Mononuclear cell (primary cell): ENCODE measurements around the gene PLAC9. TPM values are rescaled to one million over a fixed set of nuclear protein-coding genes. Genes with fewer than 3 reads are reported as not detected.

ENCODE experiments used
- H3K27me3 ChIP-seq: 2 replicates; pipeline ENCODE4 v1.6.0; 2011; ENCODE audit warnings: low read length, control low read depth; ENCODE audit not compliant: insufficient read depth
- H3K4me1 ChIP-seq: 2 replicates; pipeline ENCODE4 v1.5.1; 2011; ENCODE audit warnings: mild to moderate bottlenecking, low read length, control low read depth; ENCODE audit not compliant: insufficient read depth
- H3K4me3 ChIP-seq: 2 replicates; pipeline ENCODE4 v1.5.1; 2011; ENCODE audit warnings: mild to moderate bottlenecking, low read length, moderate library complexity
- H3K9me3 ChIP-seq: 2 replicates; pipeline ENCODE4 v1.5.1; 2011; ENCODE audit warnings: low read depth, mild to moderate bottlenecking, control low read depth, low read length
- total RNA-seq: library from RNA; depleted of rRNA; stranded (reverse); fragments of >200 nt; gene quantifications from one replicate; pipeline ENCODE4 v1.2.3, GENCODE V29; 2012

Gene PLAC9
- total RNA-seq, 1 donor: not detected

DNA sequence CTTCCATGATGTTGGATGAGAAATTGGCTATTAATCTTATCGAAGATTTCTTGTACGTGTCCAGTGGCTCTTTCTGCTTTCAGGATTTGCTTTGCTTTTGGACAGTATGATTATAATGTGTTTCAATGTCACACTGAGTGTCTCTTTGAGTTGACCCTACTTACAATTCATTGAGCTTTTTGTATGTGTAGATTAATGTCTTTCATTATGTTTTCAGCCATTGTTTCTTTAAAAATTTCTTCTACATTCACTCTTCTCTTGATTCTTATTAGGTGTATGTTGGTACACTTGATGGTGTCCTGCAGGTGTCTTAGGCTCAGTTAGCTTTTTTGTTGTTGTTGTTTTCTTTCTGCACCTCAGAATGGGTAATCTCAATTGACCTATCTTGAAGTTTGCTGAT lies 16.6 kb downstream of the PLAC9 start:
- H3K9me3 ChIP-seq: no peaks in the 10 kb centered on the region
- H3K27me3 ChIP-seq: no peaks in the 10 kb centered on the region
- peaks cover 10% of the 10 kb centered on the region for H3K4me1 ChIP-seq
- H3K4me3 ChIP-seq: no peak overlapping the region

GRCh38 chr10:80150172-80150571 lies 17.6 kb downstream of the PLAC9 start:
- Histone ChIP-seq H3K4me1 (no peaks in the 10 kb centered on the region), H3K4me3 (no peak overlapping the region), H3K9me3 (no peaks in the 10 kb centered on the region), H3K27me3 (no peaks in the 10 kb centered on the region)

- Histone ChIP-seq H3K4me1 (no peaks in the 10 kb centered on the region), H3K4me3 (no peak overlapping the region), H3K9me3 (no peaks in the 10 kb centered on the region)
These were observed 20.3 kb downstream of the PLAC9 start for GRCh38 chr10:80152820-80153219.

DNA sequence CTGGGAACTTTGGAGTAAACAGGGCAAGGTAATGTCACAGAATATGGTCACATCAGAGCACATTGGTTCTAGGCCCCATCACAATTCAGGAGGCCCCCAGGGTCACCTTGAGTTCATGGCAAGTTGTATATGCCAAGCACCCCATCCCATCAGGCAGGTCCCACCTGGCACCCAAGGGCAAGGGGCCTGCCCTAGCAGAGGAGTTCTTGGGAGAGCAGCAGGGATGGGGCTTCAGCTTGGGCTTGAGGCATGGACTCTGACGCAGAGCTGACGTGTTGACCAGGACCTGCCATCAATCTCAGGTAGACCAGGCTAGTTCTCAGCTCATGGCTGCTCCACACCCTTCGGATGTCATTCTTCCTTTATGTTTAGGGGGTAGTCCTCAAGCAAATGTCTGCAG lies 20.9 kb downstream of the PLAC9 start:
- Histone ChIP-seq H3K27me3 (no peaks in the 10 kb centered on the region), H3K4me1 (no peaks in the 10 kb centered on the region)

More at GRCh38 chr10:80152820-80153219, 20.3 kb downstream of the PLAC9 start:
- H3K27me3 ChIP-seq: no peaks in the 10 kb centered on the region

GRCh38 chr10:80154626-80154977 lies 22.1 kb downstream of the PLAC9 start:
- Histone ChIP-seq H3K4me1 (peaks cover 9% of the 10 kb centered on the region), H3K4me3 (no peak overlapping the region), H3K27me3 (no peaks in the 10 kb centered on the region), H3K9me3 (no peaks in the 10 kb centered on the region)

More for the DNA sequence above, 20.9 kb downstream of the PLAC9 start:
- Histone ChIP-seq H3K4me3 (no peak overlapping the region), H3K9me3 (no peaks in the 10 kb centered on the region)

DNA sequence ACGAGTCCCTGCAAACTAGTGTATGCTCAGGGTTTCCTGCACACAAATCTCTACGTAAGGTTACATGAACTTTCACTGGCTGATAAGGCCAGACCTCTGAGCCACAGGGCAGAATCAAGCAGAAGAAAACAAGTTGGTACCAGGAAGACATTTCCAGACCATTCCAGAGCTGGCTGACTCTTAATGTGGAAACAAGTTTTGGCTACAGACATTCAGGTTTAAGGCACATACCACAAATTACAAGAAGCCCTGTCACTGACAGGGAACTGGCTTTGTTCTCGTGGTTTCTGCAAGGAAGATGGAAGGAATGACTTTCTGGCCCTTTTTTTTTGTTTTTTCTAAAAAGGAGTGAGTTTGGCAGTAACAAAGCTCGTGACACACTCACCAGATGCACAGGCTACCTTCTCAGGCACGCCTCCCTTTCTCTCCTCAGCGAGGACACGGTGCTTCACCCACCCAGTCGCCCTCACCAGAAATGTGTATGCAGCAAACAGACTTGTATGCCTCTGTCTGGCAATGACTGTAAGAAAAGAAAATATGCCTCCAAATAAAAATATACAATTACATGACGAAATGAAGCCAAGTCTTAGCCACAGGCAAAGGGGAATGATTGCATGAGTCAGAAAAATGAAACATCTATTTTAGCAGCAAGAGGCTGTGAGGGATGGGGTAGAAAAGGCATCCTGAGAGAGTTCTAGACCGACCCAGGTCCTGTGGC lies 22.6 kb downstream of the PLAC9 start:
- Histone ChIP-seq H3K9me3 (no peaks in the 10 kb centered on the region), H3K4me3 (no peak overlapping the region), H3K27me3 (no peaks in the 10 kb centered on the region), H3K4me1 (peaks cover 11% of the 10 kb centered on the region)

- Histone ChIP-seq H3K4me3 (no peak overlapping the region), H3K9me3 (no peaks in the 10 kb centered on the region), H3K27me3 (no peaks in the 10 kb centered on the region), H3K4me1 (peaks cover 11% of the 10 kb centered on the region)
These were observed 23.2 kb downstream of the PLAC9 start for GRCh38 chr10:80155696-80156215.

DNA sequence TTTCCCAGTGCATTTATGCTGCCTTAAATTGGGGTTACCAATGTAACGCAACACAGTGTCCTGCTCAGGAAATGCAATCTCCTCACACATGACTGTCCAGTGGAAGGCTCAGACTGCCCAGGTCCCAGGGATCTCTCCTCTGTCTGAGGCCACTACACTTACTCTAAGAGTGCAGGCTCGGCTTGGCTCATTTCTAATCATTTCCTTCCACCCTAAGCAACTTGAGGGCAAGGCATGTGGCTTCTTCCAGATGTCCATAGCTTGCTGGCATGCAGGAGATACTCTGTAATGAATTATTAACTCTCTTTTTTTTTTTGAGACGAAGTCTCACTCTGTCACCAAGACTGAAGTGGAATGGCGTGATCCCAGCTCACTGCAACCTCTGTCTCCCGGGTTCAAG lies 23.7 kb downstream of the PLAC9 start:
- Histone ChIP-seq H3K4me1 (peaks cover 11% of the 10 kb centered on the region), H3K27me3 (no peaks in the 10 kb centered on the region), H3K4me3 (no peak overlapping the region), H3K9me3 (no peaks in the 10 kb centered on the region)

GRCh38 chr10:80157561-80157960 lies 25.0 kb downstream of the PLAC9 start:
- H3K9me3 ChIP-seq: no peaks in the 10 kb centered on the region
- H3K27me3 ChIP-seq: no peaks in the 10 kb centered on the region
- peaks cover 11% of the 10 kb centered on the region for H3K4me1 ChIP-seq
- H3K4me3 ChIP-seq: no peak overlapping the region

DNA sequence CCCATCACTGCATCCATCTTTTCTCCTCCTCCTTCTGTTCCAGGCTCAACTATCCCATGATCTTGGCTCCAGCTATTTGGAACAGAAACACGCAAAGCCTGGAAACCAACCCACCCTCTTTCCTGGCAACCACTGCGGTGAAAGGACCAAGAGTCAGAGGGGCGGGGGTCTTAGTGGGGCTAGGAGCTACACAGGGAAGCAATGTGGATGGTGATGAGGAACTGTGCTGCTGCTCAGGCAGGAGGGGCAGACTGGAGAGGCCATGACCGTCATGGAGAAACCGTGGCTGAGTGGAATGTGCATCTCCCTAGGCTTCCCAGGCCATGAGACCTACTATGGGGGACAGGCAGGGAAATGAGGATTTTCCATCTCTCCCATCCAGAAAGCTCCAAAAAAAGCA lies 25.6 kb downstream of the PLAC9 start:
- H3K9me3 ChIP-seq: no peaks in the 10 kb centered on the region
- H3K27me3 ChIP-seq: no peaks in the 10 kb centered on the region
- peaks cover 11% of the 10 kb centered on the region for H3K4me1 ChIP-seq
- H3K4me3 ChIP-seq: no peak overlapping the region

GRCh38 chr10:80158598-80159127 lies 26.1 kb downstream of the PLAC9 start:
- Histone ChIP-seq H3K9me3 (no peaks in the 10 kb centered on the region), H3K4me3 (no peak overlapping the region), H3K4me1 (peaks cover 11% of the 10 kb centered on the region)

GRCh38 chr10:80159166-80159873 lies 26.8 kb downstream of the PLAC9 start:
- H3K4me1 ChIP-seq: peaks cover 11% of the 10 kb centered on the region
- H3K27me3 ChIP-seq: no peaks in the 10 kb centered on the region
- no peaks in the 10 kb centered on the region for H3K9me3 ChIP-seq

More at GRCh38 chr10:80158598-80159127, 26.1 kb downstream of the PLAC9 start:
- H3K27me3 ChIP-seq: no peaks in the 10 kb centered on the region

GRCh38 chr10:80160361-80161320 lies 28.1 kb downstream of the PLAC9 start:
- Histone ChIP-seq H3K9me3 (no peaks in the 10 kb centered on the region), H3K4me3 (no peak overlapping the region), H3K27me3 (no peaks in the 10 kb centered on the region), H3K4me1 (peaks cover 11% of the 10 kb centered on the region)

More at GRCh38 chr10:80159166-80159873, 26.8 kb downstream of the PLAC9 start:
- no peak overlapping the region for H3K4me3 ChIP-seq

GRCh38 chr10:80161321-80162083 lies 29.0 kb downstream of the PLAC9 start:
- Histone ChIP-seq H3K27me3 (no peaks in the 10 kb centered on the region), H3K9me3 (no peaks in the 10 kb centered on the region), H3K4me3 (no peak overlapping the region), H3K4me1 (peaks cover 19% of the 10 kb centered on the region)
